LNCAP (cell line): Measurements from ENCODE around the gene CYP2S1.

ENCODE experiments used
- CTCF ChIP-seq: fragments of 450-650 bp; IDR thresholded peaks from 2 replicates; pipeline ENCODE4 v1.5.1; 2017; ENCODE audit warnings: mild to moderate bottlenecking

CYP2S1 gene

GRCh38 chr19:41192574-41193429, at the start of gene CYP2S1:
TSS of gene CYP2S1 (plus strand) at chr19:41193219. CDS start at chr19:41193265, 46 bp downstream.
- no peak for TF ChIP-seq CTCF

- peak; percentile 68 for TF ChIP-seq CTCF
These were observed 48.6 kb upstream of the CYP2S1 start for GRCh38 chr19:41144403-41144802.

GRCh38 chr19:41149831-41150230, 43.2 kb upstream of the CYP2S1 start:
- TF ChIP-seq CTCF = no peak

- no peak for TF ChIP-seq CTCF
These were observed 39.0 kb upstream of the CYP2S1 start for GRCh38 chr19:41154060-41154459.

GRCh38 chr19:41156207-41156606, 36.8 kb upstream of the CYP2S1 start:
- no peak for TF ChIP-seq CTCF

- no peak for TF ChIP-seq CTCF
These were observed 33.1 kb upstream of the CYP2S1 start for GRCh38 chr19:41159881-41160280.

- no peak for TF ChIP-seq CTCF
These were observed 31.1 kb upstream of the CYP2S1 start for GRCh38 chr19:41161903-41162302.
